Measurements from ENCODE around the gene EFNA4.

- TF ChIP-seq, protein P1, sequence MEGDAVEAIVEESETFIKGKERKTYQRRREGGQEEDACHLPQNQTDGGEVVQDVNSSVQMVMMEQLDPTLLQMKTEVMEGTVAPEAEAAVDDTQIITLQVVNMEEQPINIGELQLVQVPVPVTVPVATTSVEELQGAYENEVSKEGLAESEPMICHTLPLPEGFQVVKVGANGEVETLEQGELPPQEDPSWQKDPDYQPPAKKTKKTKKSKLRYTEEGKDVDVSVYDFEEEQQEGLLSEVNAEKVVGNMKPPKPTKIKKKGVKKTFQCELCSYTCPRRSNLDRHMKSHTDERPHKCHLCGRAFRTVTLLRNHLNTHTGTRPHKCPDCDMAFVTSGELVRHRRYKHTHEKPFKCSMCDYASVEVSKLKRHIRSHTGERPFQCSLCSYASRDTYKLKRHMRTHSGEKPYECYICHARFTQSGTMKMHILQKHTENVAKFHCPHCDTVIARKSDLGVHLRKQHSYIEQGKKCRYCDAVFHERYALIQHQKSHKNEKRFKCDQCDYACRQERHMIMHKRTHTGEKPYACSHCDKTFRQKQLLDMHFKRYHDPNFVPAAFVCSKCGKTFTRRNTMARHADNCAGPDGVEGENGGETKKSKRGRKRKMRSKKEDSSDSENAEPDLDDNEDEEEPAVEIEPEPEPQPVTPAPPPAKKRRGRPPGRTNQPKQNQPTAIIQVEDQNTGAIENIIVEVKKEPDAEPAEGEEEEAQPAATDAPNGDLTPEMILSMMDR (conservative IDR thresholded peaks at IDR 0.05; ENCODE audit: low read depth, low read length) = no peak
- no peak for TF ChIP-seq EZH2 (IDR thresholded peaks at IDR 0.05; ENCODE audit: borderline replicate concordance, low read depth, low read length, poor library complexity, severe bottlenecking)
Measured at GRCh38 chr1:155077758-155078445, 14.4 kb downstream of the EFNA4 start.
